HG03060 (cell line): ENCODE measurements around the gene MAJIN.
"Not testable (repeated sequence)": the region's sequence is repeated elsewhere in the genome, so short reads cannot be mapped to it uniquely, and the experiment has no call there.

Experiments used
- ATAC-seq: cut with Tn5 transposase; IDR thresholded peaks from one replicate; pipeline ENCODE4 v1.9.1; 2021; ENCODE audit warnings: low read depth, moderate number of reproducible peaks; ENCODE audit not compliant: unreplicated experiment

Gene MAJIN

GRCh38 chr11:64994318-64994717, 22.4 kb upstream of the MAJIN start:
- no peak for ATAC-seq

- ATAC-seq: no peak
These were observed 18.5 kb upstream of the MAJIN start for GRCh38 chr11:64990222-64990923.

GRCh38 chr11:64989416-64989815, 17.5 kb upstream of the MAJIN start:
- ATAC-seq: no peak

GRCh38 chr11:64987998-64988854, 16.3 kb upstream of the MAJIN start:
- ATAC-seq: no peak

- not testable (repeated sequence) for ATAC-seq
These were observed 11.4 kb upstream of the MAJIN start for GRCh38 chr11:64983339-64983738.

GRCh38 chr11:64976651-64977050, 4.7 kb upstream of the MAJIN start:
- ATAC-seq: no peak

- ATAC-seq: no peak
These were observed 2.2 kb upstream of the MAJIN start for GRCh38 chr11:64974124-64974523.

- no peak for ATAC-seq
These were observed 1.2 kb downstream of the MAJIN start for GRCh38 chr11:64970731-64971151.

GRCh38 chr11:64969209-64969608, 2.7 kb downstream of the MAJIN start:
- no peak for ATAC-seq

GRCh38 chr11:64967375-64967774, 4.5 kb downstream of the MAJIN start:
- ATAC-seq: no peak

GRCh38 chr11:64963072-64963631, 8.8 kb downstream of the MAJIN start:
- no peak for ATAC-seq

GRCh38 chr11:64960719-64961118, 11.2 kb downstream of the MAJIN start:
- ATAC-seq: no peak

- no peak for ATAC-seq
These were observed 12.4 kb downstream of the MAJIN start for GRCh38 chr11:64959498-64959897.

- no peak for ATAC-seq
These were observed 17.7 kb downstream of the MAJIN start for GRCh38 chr11:64954201-64954600.

GRCh38 chr11:64951529-64951928, 20.4 kb downstream of the MAJIN start:
- ATAC-seq: no peak

- ATAC-seq: no peak
These were observed 24.6 kb downstream of the MAJIN start for GRCh38 chr11:64947208-64947814.

- no peak for ATAC-seq
These were observed 35.4 kb downstream of the MAJIN start for GRCh38 chr11:64936539-64936938.

- no peak for ATAC-seq
These were observed 36.4 kb downstream of the MAJIN start, which contains the start of gene GPHA2 for GRCh38 chr11:64935359-64936081. Gene GPHA2 (minus strand): TSS chr11:64935893. CDS start chr11:64935460, 433 bp downstream.

- no peak for ATAC-seq
These were observed 37.1 kb downstream of the MAJIN start for GRCh38 chr11:64934682-64935358.
